Type B pancreatic cell (in vitro differentiated cells): ENCODE measurements around the gene ANKH. TPM values are rescaled to one million over a fixed set of nuclear protein-coding genes. Genes with fewer than 3 reads are reported as not detected.
A peak's percentile ranks its signal among the peaks of the same experiment; 100 is the strongest.

ENCODE experiments used
- DNase-seq: peaks from one replicate; pipeline ENCODE4 v3.0.0; 2021; ENCODE audit warnings: mixed read lengths; ENCODE audit not compliant: unreplicated experiment; ENCODE audit errors: extremely low spot score
- H3K27ac Mint-ChIP-seq: 2 replicates; pipeline ENCODE4 v1.8.0; 2021; ENCODE audit warnings: mild to moderate bottlenecking, mixed read lengths
- H3K27me3 Mint-ChIP-seq: 2 replicates; pipeline ENCODE4 v1.8.0; 2021; ENCODE audit warnings: mixed read lengths
- H3K36me3 Mint-ChIP-seq: 2 replicates; pipeline ENCODE4 v1.8.0; 2021; ENCODE audit warnings: mixed read lengths
- H3K4me1 Mint-ChIP-seq: one replicate; pipeline ENCODE4 v1.8.0; 2021; ENCODE audit warnings: mixed read lengths; ENCODE audit not compliant: unreplicated experiment
- H3K4me3 Mint-ChIP-seq: 2 replicates; pipeline ENCODE4 v1.8.0; 2021; ENCODE audit warnings: mild to moderate bottlenecking, mixed read lengths
- H3K9me3 Mint-ChIP-seq: 2 replicates; pipeline ENCODE4 v1.8.0; 2021; ENCODE audit warnings: mixed read lengths
- CTCF ChIP-seq: fragments of 200-600 bp; sonication (generic); conservative IDR thresholded peaks from 2 replicates; pipeline ENCODE4 v1.5.0; 2021; ENCODE audit warnings: antibody characterized with exemption, mild to moderate bottlenecking
- total RNA-seq: library from RNA; stranded (reverse); gene quantifications from 2 replicates; pipeline ENCODE4 v1.2.1, GENCODE V29; 2021; ENCODE audit warnings: low replicate concordance

ANKH gene
- total RNA-seq, 1 donor from 2014 or later, result 41.1 TPM

- no peaks in the 10 kb centered on the region for H3K9me3 Mint-ChIP-seq
- no peak for TF ChIP-seq CTCF
- H3K4me3 Mint-ChIP-seq, result no peak overlapping the region
- peaks cover 2% of the 10 kb centered on the region for H3K27me3 Mint-ChIP-seq
- no peak overlapping the region for H3K27ac Mint-ChIP-seq
- no peak for DNase-seq
- H3K4me1 Mint-ChIP-seq, result peaks cover 5% of the 10 kb centered on the region
- H3K36me3 Mint-ChIP-seq, result no peaks in the 10 kb centered on the region
Measured at GRCh38 chr5:14896131-14896530, 24.6 kb upstream of the ANKH start.

DNA sequence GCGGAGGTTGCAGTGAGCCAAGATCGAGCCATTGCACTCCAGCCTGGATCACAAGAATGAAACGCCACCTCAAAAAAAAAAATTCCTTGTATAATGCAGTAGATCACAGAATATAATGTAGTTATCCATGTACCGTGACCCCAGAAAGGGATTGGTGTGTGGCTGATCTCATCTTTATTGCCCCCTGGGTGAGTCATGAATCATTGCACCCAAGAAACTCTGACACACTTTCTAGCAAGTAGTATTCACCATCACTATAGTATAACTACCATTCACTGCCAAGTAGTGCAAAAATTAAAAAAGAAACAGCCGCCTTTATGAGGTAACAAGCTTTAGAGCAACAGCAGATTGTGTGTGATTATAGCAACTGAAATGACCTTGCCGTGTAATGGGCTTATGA, 23.7 kb upstream of the ANKH start:
- Mint-ChIP-seq H3K36me3 (no peaks in the 10 kb centered on the region), H3K9me3 (no peaks in the 10 kb centered on the region), H3K27ac (no peak overlapping the region), H3K4me3 (no peak overlapping the region), H3K4me1 (no peaks in the 10 kb centered on the region), H3K27me3 (peaks cover 2% of the 10 kb centered on the region)
- no peak for DNase-seq
- peak; percentile 25 for TF ChIP-seq CTCF

DNA sequence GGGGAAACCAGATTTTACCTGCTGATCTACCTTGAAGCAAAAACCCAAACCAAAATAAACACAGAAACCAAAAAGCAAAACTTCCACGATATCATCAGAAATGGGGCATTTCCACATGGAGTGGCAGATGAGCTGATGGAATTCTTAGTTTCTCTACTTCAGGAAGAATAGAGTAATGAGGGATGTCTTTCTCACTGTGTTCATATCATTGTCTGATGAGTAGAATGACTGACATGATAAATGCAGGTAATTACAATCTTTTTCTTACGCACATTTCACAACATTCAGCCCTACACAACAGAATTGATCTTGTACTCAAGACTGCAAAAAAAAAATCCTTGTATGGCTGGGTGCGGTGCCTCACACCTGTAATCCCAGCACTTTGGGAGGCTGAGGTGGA, 23.2 kb upstream of the ANKH start:
- Mint-ChIP-seq H3K4me3 (no peak overlapping the region), H3K4me1 (no peaks in the 10 kb centered on the region), H3K27ac (no peak overlapping the region), H3K36me3 (no peaks in the 10 kb centered on the region), H3K27me3 (peaks cover 2% of the 10 kb centered on the region), H3K9me3 (no peaks in the 10 kb centered on the region)
- no peak for TF ChIP-seq CTCF
- no peak for DNase-seq

GRCh38 chr5:14893381-14893780, 21.8 kb upstream of the ANKH start:
- no peaks in the 10 kb centered on the region for H3K9me3 Mint-ChIP-seq
- no peak for DNase-seq
- no peaks in the 10 kb centered on the region for H3K36me3 Mint-ChIP-seq
- no peak overlapping the region for H3K27ac Mint-ChIP-seq
- H3K4me3 Mint-ChIP-seq, result no peak overlapping the region
- TF ChIP-seq CTCF, result no peak
- H3K27me3 Mint-ChIP-seq, result peaks cover 2% of the 10 kb centered on the region
- no peaks in the 10 kb centered on the region for H3K4me1 Mint-ChIP-seq

- H3K36me3 Mint-ChIP-seq, result no peaks in the 10 kb centered on the region
- H3K4me1 Mint-ChIP-seq, result no peaks in the 10 kb centered on the region
- no peaks in the 10 kb centered on the region for H3K9me3 Mint-ChIP-seq
- peaks cover 2% of the 10 kb centered on the region for H3K27me3 Mint-ChIP-seq
- no peak overlapping the region for H3K27ac Mint-ChIP-seq
- no peak for TF ChIP-seq CTCF
- H3K4me3 Mint-ChIP-seq, result no peak overlapping the region
- no peak for DNase-seq
Measured at GRCh38 chr5:14890846-14891245, 19.3 kb upstream of the ANKH start.

DNA sequence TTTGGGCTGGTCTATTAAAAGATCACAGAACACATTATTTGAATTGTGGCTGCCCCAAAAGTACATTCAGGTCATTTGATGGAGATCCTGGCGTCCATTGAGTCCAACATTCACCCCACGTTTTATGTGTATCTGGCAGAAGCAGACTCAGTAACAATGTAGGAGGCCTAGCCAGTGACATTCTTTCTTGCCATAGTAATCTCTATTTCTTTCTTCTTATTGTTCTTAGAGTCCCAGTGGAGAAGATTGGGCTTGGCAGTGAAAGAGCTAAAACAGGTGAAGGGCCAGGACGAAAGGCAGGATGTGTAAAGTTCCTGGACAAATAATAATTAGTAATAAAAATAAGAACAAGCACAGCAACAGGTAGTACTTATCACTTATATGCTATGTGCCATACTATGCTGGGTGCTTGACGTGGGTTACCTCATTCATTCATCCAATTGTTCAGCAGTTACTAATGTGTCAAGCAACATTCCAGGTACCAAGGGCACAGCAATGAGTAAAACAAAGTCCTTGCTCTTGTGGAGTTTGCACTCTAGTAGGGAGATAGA, 12.6 kb upstream of the ANKH start:
- no peak for TF ChIP-seq CTCF
- Mint-ChIP-seq H3K4me1 (peaks cover 6% of the 10 kb centered on the region), H3K9me3 (no peaks in the 10 kb centered on the region), H3K4me3 (no peak overlapping the region), H3K27ac (no peak overlapping the region), H3K27me3 (no peaks in the 10 kb centered on the region), H3K36me3 (no peaks in the 10 kb centered on the region)
- DNase-seq, result no peak
